ENCODE results near the gene GRIP2. TPM values are rescaled to one million over a fixed set of nuclear protein-coding genes. Genes with fewer than 3 reads are reported as not detected.

The GRIP2 gene
- total RNA-seq, 1 experiment from 2014 or later = 4.5 TPM

DNA sequence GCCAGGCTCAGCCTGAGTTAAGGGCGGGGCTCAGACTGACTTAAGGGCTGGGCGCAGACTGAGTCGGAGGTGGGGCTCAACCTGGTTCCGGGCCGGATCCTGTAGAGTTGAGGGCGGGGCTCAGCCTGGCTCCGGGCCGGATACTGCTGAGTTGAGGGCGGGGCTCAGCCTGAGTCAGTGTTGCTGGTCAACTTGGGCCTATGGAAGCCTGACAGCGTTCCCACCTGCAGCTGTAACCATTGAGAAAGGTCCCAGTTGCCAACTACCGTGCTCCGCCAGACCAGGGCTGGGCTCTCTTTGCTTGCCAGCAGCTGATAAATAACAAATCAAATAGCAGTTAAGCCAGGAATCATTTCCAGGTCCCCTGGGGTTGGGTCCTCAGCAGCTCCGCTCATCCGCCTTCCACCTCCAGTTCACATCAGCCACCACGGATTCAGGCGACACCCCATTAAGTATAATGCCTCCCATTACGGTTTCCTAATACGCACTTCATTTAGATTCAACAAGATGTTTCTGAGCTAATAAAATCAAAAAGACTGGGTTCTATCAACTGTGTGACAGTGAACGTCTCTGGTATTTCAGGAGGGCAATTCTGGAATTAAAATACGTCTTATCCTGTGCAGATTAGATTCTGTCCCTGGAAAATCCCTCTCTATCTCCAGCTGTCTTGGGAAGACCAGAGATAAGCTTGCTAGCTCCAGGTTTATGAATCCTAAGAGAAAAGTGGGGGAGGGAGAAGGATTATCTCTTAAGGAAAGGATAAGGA, 7.3 kb downstream of the GRIP2 start:
- H3K27ac Mint-ChIP-seq (ENCODE audit: unreplicated experiment) = no peak overlapping the region
- H3K4me3 ChIP-seq (ENCODE audit: low read depth, low read length) = no peak overlapping the region

DNA sequence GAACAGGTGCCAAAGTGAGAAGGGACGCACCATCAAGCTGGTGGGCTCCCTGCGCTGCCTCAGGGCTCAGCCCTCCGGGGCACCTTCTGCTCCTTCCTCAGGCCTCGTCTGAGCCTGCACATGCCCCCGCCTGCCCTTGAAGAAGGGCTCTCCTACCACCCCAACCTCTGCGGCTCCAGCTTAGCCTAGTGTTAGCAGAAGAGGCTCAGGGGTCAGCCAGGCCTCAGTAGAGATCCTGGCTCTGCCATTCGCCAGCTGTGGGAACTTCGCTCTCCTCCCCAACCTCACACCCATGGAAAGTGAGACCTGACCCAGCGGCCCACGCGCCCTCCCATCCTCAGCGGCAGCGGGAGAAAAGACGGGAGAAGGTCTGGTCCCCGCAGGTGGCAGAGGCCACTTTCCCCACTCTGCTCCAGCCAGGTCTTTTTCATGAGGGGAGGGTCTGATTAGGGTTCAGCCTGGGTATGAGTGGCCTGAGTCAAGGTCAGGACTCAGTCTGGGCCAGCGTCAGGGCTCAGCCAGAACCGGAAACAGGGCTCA, 8.2 kb downstream of the GRIP2 start:
- CTCF ChIA-PET = no interaction called here
- Mint-ChIP-seq H3K27ac (ENCODE audit: unreplicated experiment) (no peak overlapping the region), H3K27me3 (ENCODE audit: insufficient read depth, unreplicated experiment) (peaks cover 3% of the 10 kb centered on the region), H3K36me3 (ENCODE audit: insufficient read depth, unreplicated experiment) (no peaks in the 10 kb centered on the region), H3K4me1 (ENCODE audit: low read depth, unreplicated experiment) (no peaks in the 10 kb centered on the region), H3K9me3 (ENCODE audit: unreplicated experiment) (peaks cover 9% of the 10 kb centered on the region), H3K4me3 (ENCODE audit: unreplicated experiment) (no peak overlapping the region)
- no peak for DNase-seq
- Histone ChIP-seq H3K4me3 (ENCODE audit: low read depth, low read length) (no peak overlapping the region), H3K9me3 (no peaks in the 10 kb centered on the region; the same call in none of the 2 replicates), H3K27me3 (replicated peaks; ENCODE audit: control insufficient read depth, insufficient read depth, low read length) (no peaks in the 10 kb centered on the region), H3K36me3 (ENCODE audit: control insufficient read depth, insufficient read depth, low read length) (no peaks in the 10 kb centered on the region), H3K4me1 (no peaks in the 10 kb centered on the region)
- TF ChIP-seq, protein P1, sequence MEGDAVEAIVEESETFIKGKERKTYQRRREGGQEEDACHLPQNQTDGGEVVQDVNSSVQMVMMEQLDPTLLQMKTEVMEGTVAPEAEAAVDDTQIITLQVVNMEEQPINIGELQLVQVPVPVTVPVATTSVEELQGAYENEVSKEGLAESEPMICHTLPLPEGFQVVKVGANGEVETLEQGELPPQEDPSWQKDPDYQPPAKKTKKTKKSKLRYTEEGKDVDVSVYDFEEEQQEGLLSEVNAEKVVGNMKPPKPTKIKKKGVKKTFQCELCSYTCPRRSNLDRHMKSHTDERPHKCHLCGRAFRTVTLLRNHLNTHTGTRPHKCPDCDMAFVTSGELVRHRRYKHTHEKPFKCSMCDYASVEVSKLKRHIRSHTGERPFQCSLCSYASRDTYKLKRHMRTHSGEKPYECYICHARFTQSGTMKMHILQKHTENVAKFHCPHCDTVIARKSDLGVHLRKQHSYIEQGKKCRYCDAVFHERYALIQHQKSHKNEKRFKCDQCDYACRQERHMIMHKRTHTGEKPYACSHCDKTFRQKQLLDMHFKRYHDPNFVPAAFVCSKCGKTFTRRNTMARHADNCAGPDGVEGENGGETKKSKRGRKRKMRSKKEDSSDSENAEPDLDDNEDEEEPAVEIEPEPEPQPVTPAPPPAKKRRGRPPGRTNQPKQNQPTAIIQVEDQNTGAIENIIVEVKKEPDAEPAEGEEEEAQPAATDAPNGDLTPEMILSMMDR (IDR thresholded peaks at IDR 0.05; ENCODE audit: insufficient read depth in 1 of 2, low read depth in 1 of 2, low read length in 1 of 2, severe bottlenecking in 1 of 2, unreplicated experiment in 1 of 2) = no peak
- intact Hi-C loops (cut with micrococcal nuclease; ENCODE audit: unreplicated experiment) = no loop called here
- BruUV-seq (replicated peaks) = no TSS peak
- POLR2A ChIA-PET = no interaction called here

More for the DNA sequence above, 7.3 kb downstream of the GRIP2 start:
- Histone ChIP-seq H3K9me3 (no peaks in the 10 kb centered on the region; the same call in none of the 2 replicates), H3K36me3 (ENCODE audit: control insufficient read depth, insufficient read depth, low read length) (no peaks in the 10 kb centered on the region), H3K4me1 (no peaks in the 10 kb centered on the region), H3K27me3 (replicated peaks; ENCODE audit: control insufficient read depth, insufficient read depth, low read length) (no peaks in the 10 kb centered on the region)
- Mint-ChIP-seq H3K36me3 (ENCODE audit: insufficient read depth, unreplicated experiment) (no peaks in the 10 kb centered on the region), H3K4me3 (ENCODE audit: unreplicated experiment) (no peak overlapping the region), H3K27me3 (ENCODE audit: insufficient read depth, unreplicated experiment) (peaks cover 3% of the 10 kb centered on the region), H3K4me1 (ENCODE audit: low read depth, unreplicated experiment) (no peaks in the 10 kb centered on the region), H3K9me3 (ENCODE audit: unreplicated experiment) (peaks cover 9% of the 10 kb centered on the region)
- DNase-seq = no peak
- TF ChIP-seq, protein P1 (IDR thresholded peaks at IDR 0.05; ENCODE audit: insufficient read depth in 1 of 2, low read depth in 1 of 2, low read length in 1 of 2, severe bottlenecking in 1 of 2, unreplicated experiment in 1 of 2) = no peak
- CTCF ChIA-PET = no interaction called here
- intact Hi-C loops (cut with micrococcal nuclease; ENCODE audit: unreplicated experiment) = no loop called here
- POLR2A ChIA-PET = no interaction called here
- BruUV-seq (replicated peaks) = no TSS peak

DNA sequence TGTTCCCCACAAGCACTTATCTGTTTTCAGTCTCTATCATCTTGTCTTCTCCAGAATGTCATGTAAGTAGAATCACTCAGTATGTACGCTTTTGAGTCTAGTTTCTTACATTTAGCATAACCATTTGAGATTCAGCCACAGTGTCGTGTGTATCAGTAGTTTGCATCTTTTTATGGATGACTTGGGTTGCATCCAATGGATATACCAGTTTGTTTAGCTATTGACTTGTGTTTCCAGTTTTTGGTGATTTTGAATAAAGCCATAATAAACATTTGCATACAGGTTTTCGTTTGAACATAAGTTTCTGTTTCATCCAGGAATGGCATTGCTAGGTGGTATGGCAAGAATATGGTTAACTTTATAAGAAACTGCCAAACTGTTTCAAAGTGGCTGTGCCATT, 12.1 kb downstream of the GRIP2 start:
- Histone ChIP-seq H3K36me3 (ENCODE audit: control insufficient read depth, insufficient read depth, low read length) (no peaks in the 10 kb centered on the region), H3K4me3 (ENCODE audit: low read depth, low read length) (no peak overlapping the region), H3K4me1 (no peaks in the 10 kb centered on the region), H3K9me3 (no peaks in the 10 kb centered on the region; the same call in none of the 2 replicates), H3K27me3 (replicated peaks; ENCODE audit: control insufficient read depth, insufficient read depth, low read length) (no peaks in the 10 kb centered on the region)
- no peaks in the 10 kb centered on the region for H3K36me3 Mint-ChIP-seq (ENCODE audit: insufficient read depth, unreplicated experiment)
- peaks cover 3% of the 10 kb centered on the region for H3K27me3 Mint-ChIP-seq (ENCODE audit: insufficient read depth, unreplicated experiment)
- H3K27ac Mint-ChIP-seq (ENCODE audit: unreplicated experiment) = no peak overlapping the region
- POLR2A ChIA-PET = no interaction called here
- intact Hi-C loops (cut with micrococcal nuclease; ENCODE audit: unreplicated experiment) = no loop called here
- no TSS peak for BruUV-seq (replicated peaks)
- no peak for DNase-seq
- CTCF ChIA-PET = no interaction called here
- no peaks in the 10 kb centered on the region for H3K4me1 Mint-ChIP-seq (ENCODE audit: low read depth, unreplicated experiment)
- TF ChIP-seq, protein P1 (IDR thresholded peaks at IDR 0.05; ENCODE audit: insufficient read depth in 1 of 2, low read depth in 1 of 2, low read length in 1 of 2, severe bottlenecking in 1 of 2, unreplicated experiment in 1 of 2) = no peak
- H3K4me3 Mint-ChIP-seq (ENCODE audit: unreplicated experiment) = no peak overlapping the region
- peaks cover 9% of the 10 kb centered on the region for H3K9me3 Mint-ChIP-seq (ENCODE audit: unreplicated experiment)
